HG03354 (cell line): ENCODE measurements around the gene ENAH.

Experiments
- ATAC-seq: cut with Tn5 transposase; IDR thresholded peaks from one replicate; pipeline ENCODE4 v1.9.1; 2021; ENCODE audit warnings: mild to moderate bottlenecking; ENCODE audit not compliant: unreplicated experiment, poor library complexity, severe bottlenecking

The ENAH gene

GRCh38 chr1:225449774-225450173 is 203.1 kb downstream of the ENAH start:
- no peak for ATAC-seq

DNA sequence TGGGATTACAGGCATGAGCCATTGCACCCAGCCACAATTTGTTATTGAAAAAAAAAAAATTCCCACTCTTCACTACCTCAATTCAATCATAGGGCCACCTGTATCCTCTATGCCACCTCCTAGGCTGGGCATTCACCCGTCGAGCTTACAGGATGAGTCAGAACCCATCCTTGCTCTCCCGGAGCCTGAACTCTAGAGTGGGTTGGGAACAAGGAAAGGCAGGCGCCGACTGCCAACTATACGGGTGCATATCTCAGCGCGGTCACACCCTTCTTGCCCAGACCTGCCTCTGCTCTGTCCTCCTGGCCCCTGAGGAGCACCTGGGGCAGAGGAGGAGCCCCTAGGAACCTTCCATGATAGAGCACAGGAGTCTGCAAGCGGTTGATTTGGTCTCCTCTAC is 203.7 kb downstream of the ENAH start:
- no peak for ATAC-seq

GRCh38 chr1:225448146-225448805 is 204.6 kb downstream of the ENAH start:
- ATAC-seq, result no peak

DNA sequence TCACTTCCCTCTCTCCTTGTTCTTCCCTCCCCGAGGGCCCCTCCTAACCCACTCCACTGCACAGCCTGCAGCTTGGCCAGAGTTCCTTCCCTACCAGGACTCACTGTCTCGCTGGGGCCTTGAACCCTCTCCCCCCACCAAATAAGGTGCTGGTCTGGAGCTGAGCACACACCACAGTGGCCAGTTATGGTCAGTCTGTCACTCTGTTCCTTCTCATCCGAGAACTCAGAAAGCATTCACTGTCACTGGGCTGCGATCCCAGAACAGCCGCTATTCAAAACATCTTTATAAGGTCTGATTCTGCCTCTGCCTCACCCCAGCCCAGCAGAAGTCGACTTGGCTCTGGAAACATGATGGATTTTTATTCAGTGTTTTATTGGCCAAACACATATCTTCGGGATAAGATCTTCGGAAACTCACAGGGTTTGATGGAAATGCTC is 205.3 kb downstream of the ENAH start:
- no peak for ATAC-seq

GRCh38 chr1:225446981-225447615 is 205.8 kb downstream of the ENAH start:
- no peak for ATAC-seq

- no peak for ATAC-seq
Measured at GRCh38 chr1:225446595-225446960, 206.3 kb downstream of the ENAH start.

GRCh38 chr1:225445639-225446594 is 207.0 kb downstream of the ENAH start:
- no peak for ATAC-seq

DNA sequence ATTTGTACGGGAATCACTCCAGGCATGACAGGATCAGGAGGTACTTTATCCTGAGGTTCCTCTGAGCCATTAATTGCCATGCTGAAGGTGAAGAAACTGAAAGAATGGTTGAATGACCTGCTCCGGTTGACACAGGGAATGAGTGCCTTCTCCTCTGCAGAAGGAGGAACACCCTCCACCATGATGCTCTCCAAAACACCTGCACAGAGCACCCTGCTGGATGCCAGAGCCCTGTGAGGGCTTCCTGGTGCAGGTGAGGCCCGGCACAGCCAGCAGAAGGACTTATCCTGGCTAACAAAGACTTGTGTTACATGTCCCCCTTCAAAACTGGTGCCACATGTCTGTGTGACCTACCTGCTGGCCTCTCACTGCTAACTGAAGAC is 210.8 kb downstream of the ENAH start:
- no peak for ATAC-seq

DNA sequence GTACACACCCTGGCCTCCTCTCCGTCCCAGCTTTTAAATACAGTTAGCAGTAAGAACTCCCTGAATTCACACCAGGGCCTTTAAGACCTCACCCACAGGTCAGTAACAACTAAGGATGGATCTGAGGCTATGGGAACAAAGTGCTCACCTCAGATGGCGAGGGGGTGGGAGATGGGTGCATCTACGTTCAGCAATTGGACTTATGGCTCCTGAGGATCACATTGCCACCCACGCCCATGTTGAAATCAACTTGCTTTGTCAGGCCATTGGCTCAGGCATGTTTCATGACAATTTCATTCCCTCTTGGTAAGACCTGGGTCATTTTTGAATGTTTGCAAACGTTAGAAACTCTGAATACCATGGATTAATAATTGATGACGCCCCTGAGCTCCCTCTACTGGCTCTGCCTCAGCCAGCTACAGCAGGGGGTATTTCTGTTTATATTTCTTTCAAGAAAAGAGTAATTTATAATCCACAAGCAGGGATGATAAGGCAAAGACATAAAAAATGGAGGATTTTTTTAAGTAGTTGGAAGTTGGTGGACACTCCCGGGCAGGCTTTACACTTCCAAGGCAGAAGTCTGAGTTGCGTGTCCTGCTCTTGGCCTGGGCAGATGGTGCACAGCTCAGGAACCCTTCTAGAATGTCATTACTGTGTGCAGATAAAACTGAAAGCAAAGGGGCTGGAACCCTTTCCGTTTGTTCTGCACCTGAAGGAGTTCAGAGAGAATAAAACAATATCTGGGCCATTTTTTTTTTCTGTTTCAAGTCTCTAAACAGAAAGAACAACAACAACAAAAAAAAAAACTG is 211.4 kb downstream of the ENAH start:
- peak; percentile 49 for ATAC-seq

DNA sequence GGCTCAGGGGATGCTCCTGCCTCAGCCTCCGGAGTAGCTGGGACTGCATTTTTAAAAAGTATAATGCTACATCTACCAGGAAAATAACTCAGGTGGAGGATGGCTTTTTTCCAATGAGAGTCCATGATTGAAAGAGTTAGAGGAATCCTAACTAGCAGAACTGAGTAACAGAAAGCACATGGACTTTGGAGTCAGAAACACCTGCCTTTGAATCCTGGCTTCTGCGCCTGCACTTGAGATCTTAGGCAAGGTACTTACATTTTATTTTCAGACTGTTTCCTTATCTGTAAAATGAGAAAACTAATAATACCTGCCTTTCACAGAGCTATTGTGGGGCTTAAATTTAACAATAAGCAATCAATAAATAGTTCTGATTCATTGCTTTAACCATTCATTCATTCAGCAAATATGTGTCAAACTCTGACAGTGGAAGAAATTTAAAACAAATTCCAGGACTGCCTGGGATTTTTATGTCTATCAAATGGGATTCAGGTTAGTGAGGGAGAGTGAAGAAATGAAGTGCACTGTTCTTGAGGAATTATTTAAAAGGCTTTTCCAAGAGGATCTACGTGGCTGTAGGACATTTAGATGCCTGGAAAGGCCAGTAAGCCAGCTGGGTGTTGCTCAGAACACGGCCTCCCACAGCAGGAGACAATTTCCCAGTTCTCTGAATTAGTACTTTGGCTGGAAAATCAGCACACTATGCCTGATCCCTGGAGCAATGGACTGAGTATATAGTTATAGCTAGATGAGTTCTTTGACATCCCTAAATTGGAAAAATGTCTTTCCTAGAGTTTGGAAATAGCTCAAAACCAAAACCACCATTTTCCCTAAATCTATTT is 212.3 kb downstream of the ENAH start:
- no peak for ATAC-seq

- ATAC-seq, result no peak
Measured at GRCh38 chr1:225437710-225438437, 215.0 kb downstream of the ENAH start.
